HepG2 (cell line): ENCODE data around the gene ADGRB3. TPM values are rescaled to one million over a fixed set of nuclear protein-coding genes. Genes with fewer than 3 reads are reported as not detected.

ENCODE experiments used
- ATAC-seq: fragments of 200-7000 bp; cut with Tn5 transposase; 3 replicates; pipeline ENCODE4 v1.9.1; 2020; ENCODE audit warnings: mild to moderate bottlenecking, moderate library complexity
- BruUV-seq: library from RNA; stranded (reverse); fragments of 400-500 nt; replicated peaks from 2 replicates; lab custom pipeline; 2021; lab: Mats Ljungman, UMichigan
- CTCF ChIA-PET: fragments of 300-600 bp; formaldehyde crosslinking; extraction: SDS; loops from one replicate; lab custom pipeline; 2021; ENCODE audit warnings: low total read pairs, inconsistent platforms, low intra/inter-chr PET ratio; lab: Yijun Ruan, JAX
- POLR2A ChIA-PET: fragments of 350-600 bp; sonication (Branson Sonifier 250); formaldehyde crosslinking; loops from one replicate; lab custom pipeline; 2020; ENCODE audit warnings: antibody characterized with exemption, inconsistent platforms; lab: Yijun Ruan, JAX
- DNase-seq: peaks from one replicate; pipeline ENCODE4 v3.0.0-alpha.2; 2015; ENCODE audit warnings: low spot score
- FAIRE-seq: peaks from 3 replicates; lab custom pipeline; 2011; peaks lifted over from hg19 to GRCh38; lab: Jason Lieb, UNC
- H2AFZ ChIP-seq: one replicate; pipeline ENCODE4 v1.6.1; 2011; ENCODE audit warnings: low read length, inconsistent platforms
- H3K27ac ChIP-seq: fragments of 300-600 bp; 3 replicates; pipeline ENCODE4 v1.8.0; 2011; ENCODE audit warnings: mixed run types, mild to moderate bottlenecking, mixed read lengths, low read length, inconsistent platforms; ENCODE audit not compliant: insufficient read depth; ENCODE audit errors: extremely low read length
- H3K27me3 ChIP-seq, 2 experiments: fragments of 200-600 bp in 1 of 2; 2 replicates in 1 of 2; 3 replicates in 1 of 2; pipeline versions ENCODE4 v1.6.0 to v1.8.0; 2011; ENCODE audit warnings: low read length in 2 of 2, mild to moderate bottlenecking in 2 of 2, moderate library complexity in 2 of 2, inconsistent platforms in 1 of 2; ENCODE audit not compliant: insufficient read depth in 2 of 2, control insufficient read depth in 1 of 2
- H3K36me3 ChIP-seq, 2 experiments: fragments of 200-600 bp in 1 of 2; replicated peaks in 1 of 2; 2 replicates in 1 of 2; 3 replicates in 1 of 2; pipeline versions ENCODE4 v1.5.1 to v1.8.0; 2011; ENCODE audit warnings: low read length in 2 of 2, inconsistent platforms in 1 of 2; ENCODE audit not compliant: insufficient read depth in 2 of 2, control insufficient read depth in 1 of 2
- H3K4me1 ChIP-seq: 2 replicates; pipeline ENCODE4 v1.5.1; 2012; ENCODE audit warnings: low read length, inconsistent platforms; ENCODE audit not compliant: insufficient read depth
- H3K4me2 ChIP-seq: 2 replicates; pipeline ENCODE4 v1.6.0; 2011; ENCODE audit warnings: low read depth, low read length, inconsistent platforms
- H3K4me3 ChIP-seq, 3 experiments: fragments of 200-600 bp in 1 of 3; sonication (generic), shearing (Covaris generic) in 1 of 3; replicated peaks in 1 of 3; 2 replicates each; pipeline ENCODE4 v1.5.1; 2011 to 2016; ENCODE audit warnings: low read length in 3 of 3, inconsistent platforms in 2 of 3, low read depth in 2 of 3, mild to moderate bottlenecking in 2 of 3, control low read depth in 1 of 3, mixed read lengths in 1 of 3; ENCODE audit not compliant: insufficient read depth in 1 of 3
- H3K79me2 ChIP-seq: one replicate; pipeline ENCODE4 v1.6.1; 2011; ENCODE audit warnings: low read length, inconsistent platforms; ENCODE audit not compliant: insufficient read depth
- H3K9ac ChIP-seq: 2 replicates; pipeline ENCODE4 v1.6.0; 2011; ENCODE audit warnings: mild to moderate bottlenecking, low read depth, low read length, inconsistent platforms; ENCODE audit not compliant: insufficient read depth
- H3K9me3 ChIP-seq: 2 replicates; pipeline ENCODE4 v1.5.1; 2012; ENCODE audit warnings: mild to moderate bottlenecking, low read length
- H4K20me1 ChIP-seq: 2 replicates; pipeline ENCODE4 v1.6.0; 2011; ENCODE audit warnings: inconsistent platforms, mild to moderate bottlenecking, low read length, moderate library complexity; ENCODE audit not compliant: insufficient read depth
- ADNP ChIP-seq: sonication (generic); formaldehyde crosslinking; IDR thresholded peaks from 2 replicates; pipeline ENCODE4 v1.4.0; 2020; ENCODE audit warnings: missing genetic modification reagents
- ATF7 ChIP-seq, 2 experiments: fragments of 450-650 bp in 1 of 2; sonication (generic) in 1 of 2; formaldehyde crosslinking in 1 of 2; IDR thresholded peaks; 2 replicates each; pipeline versions ENCODE4 v1.4.0 to v1.6.1; 2016 to 2020; ENCODE audit warnings: antibody characterized with exemption in 1 of 2, mild to moderate bottlenecking in 1 of 2, missing genetic modification reagents in 1 of 2
- CCAR2 ChIP-seq: fragments of 200-400 bp; formaldehyde crosslinking; optimal IDR thresholded peaks from 2 replicates; pipeline ENCODE3; 2018; ENCODE audit warnings: low read depth, mild to moderate bottlenecking, low read length, moderate library complexity
- DMAP1 ChIP-seq: IDR thresholded peaks from 2 replicates; pipeline ENCODE4 v1.6.1; 2016
- HNF4A ChIP-seq: sonication (generic); formaldehyde crosslinking; IDR thresholded peaks from 2 replicates; pipeline ENCODE4 v1.4.0; 2020; ENCODE audit warnings: missing genetic modification reagents
- HNRNPH1 ChIP-seq: fragments of 200-400 bp; formaldehyde crosslinking; optimal IDR thresholded peaks from 2 replicates; pipeline ENCODE3; 2017; ENCODE audit warnings: mild to moderate bottlenecking, low read depth, low read length
- PHF8 ChIP-seq: sonication (generic); formaldehyde crosslinking; IDR thresholded peaks from 2 replicates; pipeline ENCODE4 v1.5.0; 2020; ENCODE audit warnings: missing genetic modification reagents
- PRPF4 ChIP-seq: fragments of 200-400 bp; formaldehyde crosslinking; IDR thresholded peaks from 2 replicates; pipeline ENCODE4 v1.6.1; 2016; ENCODE audit warnings: low read length, low read depth; ENCODE audit not compliant: poor library complexity, severe bottlenecking
- SMARCC2 ChIP-seq: fragments of 450-650 bp; IDR thresholded peaks from 2 replicates; pipeline ENCODE4 v1.6.1; 2017; ENCODE audit warnings: antibody characterized with exemption, mild to moderate bottlenecking
- ZBTB42 ChIP-seq: sonication (generic); formaldehyde crosslinking; IDR thresholded peaks from 2 replicates; pipeline ENCODE4 v1.5.0; 2020; ENCODE audit warnings: mild to moderate bottlenecking, missing genetic modification reagents
- ZNF12 ChIP-seq: sonication (generic); formaldehyde crosslinking; IDR thresholded peaks from 2 replicates; pipeline ENCODE4 v1.5.0; 2020; ENCODE audit warnings: missing genetic modification reagents
- ZNF552 ChIP-seq: sonication (generic); formaldehyde crosslinking; IDR thresholded peaks from 2 replicates; pipeline ENCODE4 v1.9.0; 2022; ENCODE audit warnings: missing genetic modification reagents, mild to moderate bottlenecking, borderline replicate concordance
- ZNF556 ChIP-seq: sonication (generic); formaldehyde crosslinking; IDR thresholded peaks from 2 replicates; pipeline ENCODE4 v1.4.0; 2020; ENCODE audit warnings: mild to moderate bottlenecking, missing genetic modification reagents, borderline replicate concordance
- WGBS: methylation state at CpG from one replicate; pipeline ENCODE4 v1.1.6; 2017; ENCODE audit warnings: low lambda C conversion rate; 5-methylcytosine and 5-hydroxymethylcytosine counted together
- in situ Hi-C: cut with HindIII; loops from 2 replicates; pipeline ENCODE4 v1.10.0; 2017; ENCODE audit warnings: low pct_unique_long_range_greater_than_20kb; ENCODE audit not compliant: extremely low pct_ligation_motif_present
- intact Hi-C: fragments of 100-400 bp; cut with micrococcal nuclease; formaldehyde crosslinking; loops from one replicate; pipeline ENCODE4 v1.10.0; 2022; ENCODE audit not compliant: unreplicated experiment
- polyA plus RNA-seq, 8 experiments: library from polyadenylated mRNA; depleted of rRNA in 3 of 8; stranded (reverse) in 7 of 8; unstranded in 1 of 8; fragments of >200 nt; fragmentation: Illumina TruSeq in 4 of 8; extraction: Trizol in 4 of 8; gene quantifications; 2 replicates each; pipeline versions ENCODE4 v1.2.1 to v1.2.3, GENCODE V29; 2011 to 2016; ENCODE audit warnings: low read depth in 4 of 8, missing spikeins in 1 of 8, mixed read lengths in 1 of 8; ENCODE audit not compliant: insufficient read depth in 1 of 8
- total RNA-seq, 5 experiments: library from RNA; depleted of rRNA; stranded (reverse); fragments of >200 nt; fragmentation: Illumina TruSeq; extraction: Trizol; gene quantifications; 2 replicates each; pipeline ENCODE4 v1.2.3, GENCODE V29; 2016; ENCODE audit warnings: low read depth in 1 of 5

ADGRB3 gene
- total and polyA plus RNA-seq, 2 of the 13 experiments (the other 11 are each of a cell fraction or from before 2014, with no cell fraction given): not detected

DNA sequence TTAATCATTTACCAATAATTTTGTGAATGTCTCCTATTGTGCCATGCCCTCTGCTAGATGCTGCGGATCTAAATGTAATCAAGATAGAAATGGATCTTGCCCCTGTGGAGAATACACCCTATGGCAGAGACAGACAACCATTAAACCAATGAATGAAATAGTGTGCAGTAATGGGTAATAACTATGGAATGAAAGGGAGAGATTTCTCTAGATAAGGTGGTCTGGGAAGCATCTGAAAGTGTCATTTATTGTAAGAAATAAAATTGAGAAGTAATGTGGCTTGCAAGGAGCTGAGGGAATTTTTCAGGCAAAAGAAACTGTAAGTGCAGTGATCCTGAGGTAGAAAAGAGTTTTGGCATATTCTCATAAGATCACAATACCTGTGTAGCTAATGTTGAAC is 731.7 kb downstream of the ADGRB3 start:
- no peak overlapping the region for H3K4me3 ChIP-seq
- no peaks in the 10 kb centered on the region for H3K36me3 ChIP-seq
- H3K9me3 ChIP-seq: no peaks in the 10 kb centered on the region
- no peak for TF ChIP-seq HNF4A (CRISPR knock-in tag)
- TF ChIP-seq PRPF4: no peak
- no peak for TF ChIP-seq PHF8 (CRISPR knock-in tag)
- TF ChIP-seq ZNF556 (CRISPR knock-in tag): no peak
- TF ChIP-seq CCAR2: no peak
- no peak for TF ChIP-seq ATF7 (IDR thresholded peaks at IDR 0.05)
- TF ChIP-seq ATF7 (CRISPR knock-in tag; IDR thresholded peaks at IDR 0.05): no peak
- no peak for TF ChIP-seq HNRNPH1
- TF ChIP-seq ZNF12 (CRISPR knock-in tag): no peak
- no peak for TF ChIP-seq SMARCC2
- no peak for TF ChIP-seq DMAP1 (CRISPR knock-in tag)
- no peak for TF ChIP-seq ADNP (CRISPR knock-in tag)
- TF ChIP-seq ZBTB42: no peak
- TF ChIP-seq ZNF552: no peak
- no peak overlapping the region for H3K9ac ChIP-seq
- no peak overlapping the region for H3K27ac ChIP-seq
- FAIRE-seq: no peak
- no peaks in the 10 kb centered on the region for H3K79me2 ChIP-seq
- H3K27me3 ChIP-seq: no peaks in the 10 kb centered on the region
- DNase-seq: no peak
- H2AFZ ChIP-seq: no peak overlapping the region
- intact Hi-C loops (no loop called here), in situ Hi-C loops (no loop called here)
- 0% methylated on average over 1 of the region's 1 CpG for WGBS
- POLR2A ChIA-PET: no interaction called here
- ATAC-seq: no peak
- H3K4me1 ChIP-seq: no peaks in the 10 kb centered on the region
- no peak overlapping the region for H3K4me2 ChIP-seq
- no TSS peak for BruUV-seq
- CTCF ChIA-PET: no interaction called here
- H4K20me1 ChIP-seq: no peaks in the 10 kb centered on the region
